D721Med (cell line): ENCODE results near the gene IQGAP2.

ENCODE experiments used
- DNase-seq: peaks from one replicate; pipeline ENCODE4 v3.0.0; 2011; ENCODE audit warnings: low spot score; ENCODE audit not compliant: insufficient read length
- FAIRE-seq: peaks from 2 replicates; lab custom pipeline; 2011; peaks lifted over from hg19 to GRCh38; lab: Jason Lieb, UNC
- TF ChIP-seq, protein P1 (sequence below): IDR thresholded peaks from 2 replicates; pipeline ENCODE4 v1.5.1; 2012; ENCODE audit warnings: mild to moderate bottlenecking, control low read depth; ENCODE audit not compliant: insufficient read depth; ENCODE audit errors: missing control alignments

IQGAP2 gene

DNA sequence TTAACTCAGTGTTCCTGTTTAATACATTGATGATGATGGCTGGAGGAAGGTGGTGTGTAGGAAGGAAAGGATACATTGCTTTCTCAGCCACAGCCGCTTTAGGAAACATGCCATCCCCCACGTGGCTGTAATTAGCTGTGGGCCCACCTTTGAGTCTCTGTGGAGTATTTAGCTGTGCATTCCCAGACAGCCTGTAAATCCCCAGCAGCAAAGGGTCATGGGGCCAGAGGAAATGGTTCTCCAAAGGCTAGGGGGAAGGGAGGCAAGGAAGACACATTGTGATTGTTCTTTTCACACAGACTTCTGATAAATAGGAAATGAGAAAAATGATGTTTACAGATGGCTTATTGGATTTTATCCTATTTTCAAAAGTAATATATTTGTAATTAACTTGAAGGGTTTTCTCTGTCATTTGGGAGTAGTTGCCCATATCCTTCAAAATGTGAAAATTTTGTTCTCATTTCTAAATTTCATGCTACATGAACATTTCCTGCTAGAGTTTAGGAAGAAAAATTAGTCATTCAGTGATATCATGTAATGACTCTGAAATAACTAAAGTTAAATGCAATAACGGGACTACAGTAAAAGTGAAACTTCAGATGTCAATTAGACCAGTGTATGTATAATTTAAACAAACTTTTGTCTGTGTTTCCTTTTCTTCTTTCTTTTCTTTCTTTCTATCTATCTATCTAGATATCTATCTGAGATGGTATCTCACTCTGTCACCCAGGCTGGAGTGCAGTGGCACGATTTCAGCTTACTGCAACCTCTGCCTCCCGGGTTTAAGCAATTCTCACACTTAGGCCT lies 288.6 kb downstream of the IQGAP2 start:
- TF ChIP-seq, protein P1, sequence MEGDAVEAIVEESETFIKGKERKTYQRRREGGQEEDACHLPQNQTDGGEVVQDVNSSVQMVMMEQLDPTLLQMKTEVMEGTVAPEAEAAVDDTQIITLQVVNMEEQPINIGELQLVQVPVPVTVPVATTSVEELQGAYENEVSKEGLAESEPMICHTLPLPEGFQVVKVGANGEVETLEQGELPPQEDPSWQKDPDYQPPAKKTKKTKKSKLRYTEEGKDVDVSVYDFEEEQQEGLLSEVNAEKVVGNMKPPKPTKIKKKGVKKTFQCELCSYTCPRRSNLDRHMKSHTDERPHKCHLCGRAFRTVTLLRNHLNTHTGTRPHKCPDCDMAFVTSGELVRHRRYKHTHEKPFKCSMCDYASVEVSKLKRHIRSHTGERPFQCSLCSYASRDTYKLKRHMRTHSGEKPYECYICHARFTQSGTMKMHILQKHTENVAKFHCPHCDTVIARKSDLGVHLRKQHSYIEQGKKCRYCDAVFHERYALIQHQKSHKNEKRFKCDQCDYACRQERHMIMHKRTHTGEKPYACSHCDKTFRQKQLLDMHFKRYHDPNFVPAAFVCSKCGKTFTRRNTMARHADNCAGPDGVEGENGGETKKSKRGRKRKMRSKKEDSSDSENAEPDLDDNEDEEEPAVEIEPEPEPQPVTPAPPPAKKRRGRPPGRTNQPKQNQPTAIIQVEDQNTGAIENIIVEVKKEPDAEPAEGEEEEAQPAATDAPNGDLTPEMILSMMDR, result no peak
- no peak for DNase-seq
- FAIRE-seq, result no peak

DNA sequence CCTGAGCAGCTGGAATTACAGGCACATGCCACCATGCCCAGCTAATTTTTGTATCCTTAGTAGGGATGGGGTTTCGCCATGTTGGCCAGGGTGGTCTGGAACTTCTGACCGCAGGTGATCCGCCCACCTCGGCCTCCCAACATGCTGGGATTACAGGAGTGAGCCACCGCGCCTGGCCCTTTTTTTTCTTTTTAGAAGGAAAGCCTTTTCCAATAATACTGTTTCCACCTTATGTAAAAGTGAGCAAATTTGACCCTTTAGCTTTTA lies 289.1 kb downstream of the IQGAP2 start:
- TF ChIP-seq, protein P1, result no peak
- DNase-seq, result no peak
- no peak for FAIRE-seq

DNA sequence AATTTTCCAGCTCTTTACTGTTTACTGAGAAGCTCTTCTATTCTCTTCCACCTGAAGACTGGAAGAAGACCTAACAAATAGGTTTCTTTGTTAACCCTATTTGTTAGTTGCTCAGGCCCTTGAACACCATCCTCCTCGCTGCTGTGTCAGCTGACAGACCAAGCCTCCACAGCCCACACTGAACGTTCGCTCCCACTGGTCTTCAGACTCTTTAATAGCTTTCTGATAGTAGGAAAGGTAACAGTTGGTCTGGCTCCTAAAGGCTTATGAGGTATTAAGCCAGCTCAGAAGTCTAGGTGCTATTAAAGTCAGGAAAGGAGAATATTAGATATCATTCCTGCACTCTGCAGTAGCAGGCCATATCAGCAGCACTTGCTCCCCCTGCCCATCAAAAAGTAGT lies 289.6 kb downstream of the IQGAP2 start:
- peak; percentile 91 for FAIRE-seq
- TF ChIP-seq, protein P1, result no peak
- no peak for DNase-seq

DNA sequence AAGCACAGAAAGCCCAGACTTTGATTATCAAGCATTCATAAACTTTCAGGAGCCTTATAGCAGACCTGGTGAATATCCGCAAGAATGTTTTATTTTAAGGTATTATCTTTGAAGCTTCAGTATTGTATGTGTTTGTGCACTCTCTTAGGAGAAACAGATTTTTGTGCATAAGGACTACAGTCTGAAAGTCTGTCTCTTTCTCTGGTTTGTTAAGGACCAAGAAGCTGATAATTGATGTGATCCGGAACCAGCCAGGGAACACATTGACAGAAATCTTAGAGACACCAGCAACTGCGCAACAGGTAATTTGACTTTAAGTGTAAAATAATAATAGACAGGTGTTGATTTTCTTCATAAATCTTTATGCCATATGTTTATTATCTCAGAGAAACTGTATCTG lies 290.1 kb downstream of the IQGAP2 start:
- TF ChIP-seq, protein P1, result no peak
- FAIRE-seq (peak; percentile 58), DNase-seq (no peak)

DNA sequence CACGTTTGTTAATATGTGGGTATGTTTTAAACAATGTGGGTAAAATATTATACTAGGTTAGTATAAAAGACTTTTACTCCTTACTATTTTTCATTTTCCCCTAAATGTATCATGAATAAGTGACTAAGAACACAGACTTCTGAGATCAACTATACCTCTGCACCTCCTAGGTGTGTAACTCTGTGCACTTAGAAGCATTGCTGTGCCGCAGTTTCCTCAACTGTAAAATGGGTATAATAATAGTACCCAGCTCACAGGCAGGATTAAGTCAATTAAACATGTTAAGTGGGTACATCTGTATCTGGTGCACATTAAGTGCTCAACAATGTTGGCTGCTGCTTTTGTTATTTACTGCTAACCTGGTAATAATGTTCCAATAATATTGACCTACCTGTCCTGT lies 291.2 kb downstream of the IQGAP2 start:
- DNase-seq (no peak), FAIRE-seq (no peak)
- TF ChIP-seq, protein P1, result no peak

DNA sequence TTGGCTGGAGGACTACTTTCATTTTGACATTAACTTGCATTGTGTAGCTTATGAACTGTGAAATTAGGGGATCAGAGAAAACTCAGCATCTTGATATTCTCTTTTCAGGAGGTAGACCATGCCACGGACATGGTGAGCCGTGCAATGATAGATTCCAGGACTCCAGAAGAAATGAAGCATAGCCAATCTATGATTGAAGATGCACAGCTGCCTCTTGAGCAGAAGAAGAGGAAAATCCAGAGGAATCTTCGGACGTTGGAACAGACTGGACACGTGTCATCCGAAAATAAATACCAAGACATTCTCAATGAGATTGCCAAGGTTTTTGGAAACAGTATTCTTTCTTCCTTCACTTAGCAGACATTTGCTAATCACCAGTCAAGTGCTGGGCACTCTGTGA lies 292.3 kb downstream of the IQGAP2 start:
- FAIRE-seq (no peak), DNase-seq (no peak)
- TF ChIP-seq, protein P1, result no peak

DNA sequence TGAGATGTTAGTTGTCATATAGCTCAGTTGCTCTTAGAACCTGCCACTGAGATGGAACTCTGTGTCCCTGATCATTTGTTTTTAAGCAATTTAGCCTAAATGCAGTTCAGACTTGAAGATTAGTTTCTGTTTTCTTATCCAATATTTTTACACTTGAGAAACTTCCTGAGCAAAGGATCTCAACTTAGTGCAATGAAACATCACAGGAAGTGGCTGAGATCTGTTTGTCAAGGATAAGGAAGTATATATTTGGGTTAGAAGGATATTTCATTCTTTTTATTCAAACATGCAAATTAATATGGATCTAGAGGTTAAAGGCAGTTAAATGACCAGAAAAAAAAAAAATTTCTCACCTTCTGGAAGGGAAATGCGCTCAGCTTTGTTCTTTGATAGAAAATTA lies 293.2 kb downstream of the IQGAP2 start:
- DNase-seq, result no peak
- TF ChIP-seq, protein P1, result no peak
- FAIRE-seq, result no peak
